ENCODE data around the gene TMCC2. TPM values are rescaled to one million over a fixed set of nuclear protein-coding genes. Genes with fewer than 3 reads are reported as not detected.
A peak's percentile ranks its signal among the peaks of the same experiment; 100 is the strongest.

Gene TMCC2
- total RNA-seq, 1 experiment from 2014 or later: 2.7 TPM

- peaks cover 2 to 16% of the 10 kb centered on the region in 2 experiments; a peak in 2 of 4 replicates for H3K4me1 ChIP-seq (ENCODE audit: control insufficient read depth in 1 of 2, insufficient read depth in 2 of 2, low read length in 2 of 2)
- H3K4me3 ChIP-seq (replicated peaks in 1 of 2; ENCODE audit: low read depth in 1 of 2, low read length in 2 of 2): peak within 1 kb of the TSS; percentile 74 to 99
- RAD21 ChIA-PET (ENCODE audit: low non-redundant PET in 1 of 2, low total read pairs in 2 of 2, uncharacterized antibody in 2 of 2, unreplicated experiment in 2 of 2): interaction anchor here in 1 of 2 experiments (0.6 kb wide), 1 partner anchor 64 kb away, joined by 3 read pairs; no protein-coding TSS in a partner anchor
- H2AFZ ChIP-seq (ENCODE audit: low read depth, low read length, poor library complexity, severe bottlenecking): peak within 1 kb of the TSS; percentile 69
- H3K79me2 ChIP-seq (ENCODE audit: insufficient read depth, low read length): peaks cover 31% of the 10 kb centered on the region
- TF ChIP-seq SP1 (IDR thresholded peaks at IDR 0.05; ENCODE audit: low read depth) (peak; percentile 92), ZBTB33 (IDR thresholded peaks at IDR 0.05; ENCODE audit: extremely low read depth, insufficient replicate concordance, low read length) (peak; percentile 22), CEBPB (IDR thresholded peaks at IDR 0.05; ENCODE audit: low read depth) (peak; percentile 49; the same call in 1 of the 2 replicates), MAX (IDR thresholded peaks at IDR 0.05) (peak; percentile 75), FOSL1 (IDR thresholded peaks at IDR 0.05; ENCODE audit: low read depth) (peak; percentile 50), YY1 (IDR thresholded peaks at IDR 0.05; ENCODE audit: extremely low read depth, insufficient replicate concordance, low read depth, low read length) (peak; percentile 87), CTCF (IDR thresholded peaks at IDR 0.05 in 2 of 3, conservative IDR thresholded peaks at IDR 0.05 in 1 of 3; ENCODE audit: borderline replicate concordance in 1 of 3, insufficient read depth in 1 of 3, low read depth in 2 of 3, low read length in 2 of 3) (no peak), EZH2 (IDR thresholded peaks at IDR 0.05) (no peak), RAD21 (IDR thresholded peaks at IDR 0.05; ENCODE audit: low read depth) (peak; percentile 40), ELF1 (IDR thresholded peaks at IDR 0.05; ENCODE audit: borderline replicate concordance, low read depth) (no peak), TCF7L2 (IDR thresholded peaks at IDR 0.05; ENCODE audit: borderline replicate concordance, extremely low read depth, insufficient read depth, insufficient read length) (peak; percentile 79), SIN3A (IDR thresholded peaks at IDR 0.05; ENCODE audit: low read depth) (peak; percentile 86), ATF3 (IDR thresholded peaks at IDR 0.05) (no peak; the same call in 1 of the 2 replicates), SRF (IDR thresholded peaks at IDR 0.05; ENCODE audit: low read depth) (peak; percentile 84), ZFX (IDR thresholded peaks at IDR 0.05) (peak; percentile 83), POLR2AphosphoS5 (IDR thresholded peaks at IDR 0.05; ENCODE audit: low read depth, low read length) (peak; percentile 81; the same call in 1 of the 2 replicates), CBX3 (IDR thresholded peaks at IDR 0.05; ENCODE audit: low read depth) (peak; percentile 98; the same call in 1 of the 2 replicates), JUND (IDR thresholded peaks at IDR 0.05) (peak; percentile 51), EGR1 (IDR thresholded peaks at IDR 0.05; ENCODE audit: low read depth) (peak; percentile 99), ZNF274 (IDR thresholded peaks at IDR 0.05; ENCODE audit: low read depth, low read length) (no peak), POLR2A (IDR thresholded peaks at IDR 0.05; ENCODE audit: borderline replicate concordance, extremely low read depth, insufficient read depth, insufficient read length) (peak; percentile 86)
- CTCF ChIA-PET: no interaction called here
- H4K20me1 ChIP-seq (ENCODE audit: insufficient read depth): no peaks in the 10 kb centered on the region
- H3K9me3 ChIP-seq (ENCODE audit: control insufficient read depth in 1 of 2, insufficient read depth in 1 of 2, low read depth in 1 of 2, low read length in 2 of 2): no peaks in the 10 kb centered on the region
- DNase-seq (ENCODE audit: low read depth, low spot score): peak; percentile 92
- peak within 1 kb of the TSS; percentile 93 for H3K9ac ChIP-seq (ENCODE audit: low read length)
- no peaks in the 10 kb centered on the region for H3K9me2 ChIP-seq (ENCODE audit: insufficient read depth)
- intact Hi-C loops (cut with micrococcal nuclease): loop anchor here (1.0 to 5.0 kb wide), 3 partner anchors 17 to 89 kb away; no protein-coding TSS in a partner anchor
- H3K27ac ChIP-seq (ENCODE audit: low read depth, low read length): peak within 1 kb of the TSS; percentile 74
- H3K27me3 ChIP-seq (ENCODE audit: insufficient read depth, low read length): no peaks in the 10 kb centered on the region
- no TSS peak for BruUV-seq (replicated peaks)
- ATAC-seq: peak; percentile 91
- no peaks in the 10 kb centered on the region for H3K36me3 ChIP-seq (ENCODE audit: control insufficient read depth in 1 of 2, insufficient read depth in 2 of 2, low read length in 2 of 2)
- POLR2A ChIA-PET: no interaction called here
- peak within 1 kb of the TSS; percentile 95 for H3K4me2 ChIP-seq (ENCODE audit: low read length)
Measured at GRCh38 chr1:205211169-205211838, 16.4 kb upstream of the TMCC2 start, which contains the start of gene DSTYK. TSS of gene DSTYK (minus strand) at chr1:205211702. CDS start at chr1:205211535, 167 bp downstream.
